CD4-positive, alpha-beta T cell (primary cell): ENCODE data around the gene SLC25A29. TPM values are rescaled to one million over a fixed set of nuclear protein-coding genes. Genes with fewer than 3 reads are reported as not detected.

ENCODE experiments used
- ATAC-seq: fragments of 200-7000 bp; cut with Tn5 transposase; one replicate; pipeline ENCODE4 v1.10.0; 2022; ENCODE audit warnings: mild to moderate bottlenecking; ENCODE audit not compliant: poor library complexity
- CTCF ChIA-PET: fragments of 350-600 bp; sonication (Branson Sonifier 250); formaldehyde crosslinking; loops from one replicate; lab custom pipeline; 2021; ENCODE audit warnings: antibody characterized with exemption, inconsistent platforms; lab: Charles Lee
- POLR2A ChIA-PET: fragments of 350-600 bp; sonication (Branson Sonifier 250); formaldehyde crosslinking; loops from one replicate; lab custom pipeline; 2021; ENCODE audit warnings: antibody characterized with exemption, inconsistent platforms; lab: Charles Lee
- DNase-seq, 14 experiments: peaks; one replicate each; pipeline ENCODE4 v3.0.0-alpha.2; 2013 to 2020; ENCODE audit warnings: mixed read lengths in 2 of 14
- H3K27ac ChIP-seq, 2 donors: one replicate each; pipeline versions ENCODE4 v1.5.1 to v1.7.0; 2013; ENCODE audit warnings: low read length in 2 of 2, low read depth in 1 of 2, mild to moderate bottlenecking in 1 of 2
- H3K27me3 ChIP-seq, 2 experiments: 1 replicate in 1 of 2; 2 replicates in 1 of 2; pipeline versions ENCODE4 v1.6.1 to v1.7.0; 2013; ENCODE audit warnings: low read length in 2 of 2, control low read depth in 1 of 2, mild to moderate bottlenecking in 1 of 2, moderate library complexity in 1 of 2; ENCODE audit not compliant: insufficient read depth in 2 of 2, control insufficient read depth in 1 of 2
- H3K36me3 ChIP-seq: one replicate; pipeline ENCODE4 v1.6.1; 2013; ENCODE audit warnings: low read length, control low read depth; ENCODE audit not compliant: insufficient read depth
- H3K4me1 ChIP-seq: one replicate; pipeline ENCODE4 v1.6.1; 2013; ENCODE audit warnings: low read length, control low read depth; ENCODE audit not compliant: insufficient read depth
- H3K4me3 ChIP-seq: one replicate; pipeline ENCODE4 v1.5.1; 2013; ENCODE audit warnings: mild to moderate bottlenecking, low read length, moderate library complexity
- H3K9me3 ChIP-seq, 2 experiments: 1 replicate in 1 of 2; 2 replicates in 1 of 2; pipeline versions ENCODE4 v1.6.1 to v1.7.0; 2013; ENCODE audit warnings: low read length in 2 of 2, mild to moderate bottlenecking in 2 of 2, control low read depth in 1 of 2, moderate library complexity in 1 of 2; ENCODE audit not compliant: control insufficient read depth in 1 of 2, insufficient read depth in 1 of 2
- H3K27ac Mint-ChIP-seq: one replicate; pipeline ENCODE4 v1.8.0; 2020; ENCODE audit warnings: mixed read lengths
- H3K27me3 Mint-ChIP-seq: one replicate; pipeline ENCODE4 v1.8.0; 2021; ENCODE audit warnings: mixed read lengths
- H3K36me3 Mint-ChIP-seq: one replicate; pipeline ENCODE4 v1.8.0; 2021; ENCODE audit warnings: low read depth, mixed read lengths
- H3K4me1 Mint-ChIP-seq: one replicate; pipeline ENCODE4 v1.8.0; 2021; ENCODE audit warnings: low read depth, mixed read lengths
- H3K4me3 Mint-ChIP-seq: one replicate; pipeline ENCODE4 v1.8.0; 2020; ENCODE audit warnings: mild to moderate bottlenecking, mixed read lengths
- H3K9me3 Mint-ChIP-seq: one replicate; pipeline ENCODE4 v1.8.0; 2020; ENCODE audit warnings: mixed read lengths
- intact Hi-C, 2 experiments: fragments of 100-400 bp; cut with DNase I in 1 of 2; cut with micrococcal nuclease in 1 of 2; formaldehyde crosslinking; loops; one replicate each; pipeline versions ENCODE4 v1.15.1 to v1.9.0; 2023 to 2025; cut with DNase I, micrococcal nuclease
- total RNA-seq, 174 experiments: library from RNA in 2 of 174; stranded (reverse) in 2 of 174; gene quantifications; one replicate each; pipeline ENCODE4 v1.2.3 and lab custom pipeline; 2021 to 2026
- TF ChIP-seq, protein P1 (sequence below): fragments of 200-600 bp; IDR thresholded peaks from one replicate; pipeline ENCODE4 v1.8.0; 2022; ENCODE audit warnings: antibody characterized with exemption, mild to moderate bottlenecking

Gene SLC25A29
- total RNA-seq, 2 experiments from 2014 or later = 2.5 TPM

DNA sequence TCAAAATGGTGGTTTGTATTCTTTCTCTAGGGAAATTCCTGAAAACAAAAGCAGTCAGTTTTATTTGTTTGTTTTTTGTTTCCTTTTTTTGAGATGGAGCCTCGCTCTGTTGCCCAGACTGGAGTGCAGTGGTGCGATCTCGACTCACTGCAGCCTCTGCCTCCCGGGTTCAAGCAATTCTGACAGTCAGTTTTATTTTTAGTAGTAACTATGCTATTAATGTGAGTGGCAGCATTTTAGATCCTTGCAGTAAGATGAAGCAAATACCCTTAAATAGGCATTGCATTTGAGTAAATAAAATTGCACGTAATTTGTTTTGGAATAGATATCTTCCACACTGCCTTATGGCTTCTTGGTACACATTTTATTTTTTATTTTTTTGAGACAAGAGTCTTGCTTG lies 43.7 kb downstream of the SLC25A29 start:
- Histone ChIP-seq H3K36me3 (peaks cover 41% of the 10 kb centered on the region), H3K4me1 (peaks cover 69% of the 10 kb centered on the region), H3K9me3 (no peaks in the 10 kb centered on the region), H3K27me3 (no peaks in the 10 kb centered on the region), H3K4me3 (no peak overlapping the region), H3K27ac (peak overlapping the region in 1 of 2 donors; percentile 14)
- no peaks in the 10 kb centered on the region for H3K27me3 Mint-ChIP-seq
- no peaks in the 10 kb centered on the region for H3K9me3 Mint-ChIP-seq
- peak overlapping the region; percentile 73 for H3K27ac Mint-ChIP-seq
- ChIA-PET CTCF (no interaction called here), POLR2A (interaction anchor here (2.3 kb wide), 1 partner anchor 21 kb away, joined by 7 read pairs; no protein-coding TSS in a partner anchor)
- TF ChIP-seq, protein P1, sequence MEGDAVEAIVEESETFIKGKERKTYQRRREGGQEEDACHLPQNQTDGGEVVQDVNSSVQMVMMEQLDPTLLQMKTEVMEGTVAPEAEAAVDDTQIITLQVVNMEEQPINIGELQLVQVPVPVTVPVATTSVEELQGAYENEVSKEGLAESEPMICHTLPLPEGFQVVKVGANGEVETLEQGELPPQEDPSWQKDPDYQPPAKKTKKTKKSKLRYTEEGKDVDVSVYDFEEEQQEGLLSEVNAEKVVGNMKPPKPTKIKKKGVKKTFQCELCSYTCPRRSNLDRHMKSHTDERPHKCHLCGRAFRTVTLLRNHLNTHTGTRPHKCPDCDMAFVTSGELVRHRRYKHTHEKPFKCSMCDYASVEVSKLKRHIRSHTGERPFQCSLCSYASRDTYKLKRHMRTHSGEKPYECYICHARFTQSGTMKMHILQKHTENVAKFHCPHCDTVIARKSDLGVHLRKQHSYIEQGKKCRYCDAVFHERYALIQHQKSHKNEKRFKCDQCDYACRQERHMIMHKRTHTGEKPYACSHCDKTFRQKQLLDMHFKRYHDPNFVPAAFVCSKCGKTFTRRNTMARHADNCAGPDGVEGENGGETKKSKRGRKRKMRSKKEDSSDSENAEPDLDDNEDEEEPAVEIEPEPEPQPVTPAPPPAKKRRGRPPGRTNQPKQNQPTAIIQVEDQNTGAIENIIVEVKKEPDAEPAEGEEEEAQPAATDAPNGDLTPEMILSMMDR = no peak
- peaks cover 90% of the 10 kb centered on the region for H3K4me1 Mint-ChIP-seq
- peaks cover 62% of the 10 kb centered on the region for H3K36me3 Mint-ChIP-seq
- peak overlapping the region; percentile 9 for H3K4me3 Mint-ChIP-seq
- DNase-seq (no peak), ATAC-seq (no peak)
- intact Hi-C loops = no loop called here

DNA sequence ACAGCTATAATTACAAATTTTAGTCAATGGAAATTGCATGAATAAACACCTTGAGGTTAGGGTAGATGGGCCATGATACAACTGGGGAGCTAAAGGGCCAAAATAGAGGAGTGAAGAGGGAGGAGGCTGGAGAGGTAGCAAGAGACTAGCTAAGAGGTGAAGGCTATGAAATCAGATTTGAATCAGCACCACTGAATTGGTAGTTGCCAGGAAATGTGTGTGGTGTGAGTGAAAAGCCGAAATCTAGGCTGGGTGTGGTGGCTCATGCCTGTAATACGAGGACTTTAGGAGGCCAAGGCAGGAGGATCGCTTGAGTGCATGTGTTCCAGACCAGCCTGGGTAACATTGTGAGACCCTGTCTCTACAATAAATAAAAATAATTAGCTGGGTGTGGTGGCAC lies 44.6 kb downstream of the SLC25A29 start:
- H3K27me3 ChIP-seq = no peaks in the 10 kb centered on the region
- intact Hi-C loops = loop anchor here in 1 of 2 experiments (2.0 kb wide), 1 partner anchor 15 kb away; no protein-coding TSS in a partner anchor
- CTCF ChIA-PET = interaction anchor here (1.1 kb wide), 1 partner anchor 24 kb away, joined by 4 read pairs; no protein-coding TSS in a partner anchor

DNA sequence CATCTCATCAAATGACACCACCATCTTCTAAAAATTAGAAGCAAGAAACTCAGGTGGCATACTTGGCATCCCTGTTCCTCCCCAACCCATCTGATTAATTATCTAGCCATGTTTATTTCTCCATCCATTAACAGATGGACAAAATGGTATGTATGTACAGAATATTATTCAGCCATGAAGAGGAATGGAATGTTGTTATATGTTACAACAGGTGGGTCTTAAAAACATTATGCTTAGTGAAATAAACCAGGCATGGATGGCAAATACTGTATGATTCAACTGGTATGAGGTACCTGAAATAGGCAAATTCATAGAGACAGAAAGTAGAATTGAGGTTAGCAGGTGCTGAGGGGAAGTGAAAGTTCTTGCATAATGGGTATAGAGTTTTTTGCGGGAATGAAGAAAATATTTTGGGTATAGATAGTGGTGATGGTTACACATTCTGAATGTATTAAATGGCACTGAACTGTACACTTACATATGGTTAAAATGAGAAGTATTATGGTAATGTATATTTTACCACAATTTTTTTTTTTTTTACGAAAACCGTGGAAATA lies 49.8 kb downstream of the SLC25A29 start:
- Mint-ChIP-seq H3K27ac (peak overlapping the region; percentile 74), H3K4me1 (peaks cover 83% of the 10 kb centered on the region), H3K36me3 (peaks cover 16% of the 10 kb centered on the region), H3K4me3 (peak overlapping the region; percentile 1), H3K9me3 (no peaks in the 10 kb centered on the region), H3K27me3 (no peaks in the 10 kb centered on the region)
- Histone ChIP-seq H3K9me3 (no peaks in the 10 kb centered on the region), H3K27me3 (no peaks in the 10 kb centered on the region), H3K27ac (no peak overlapping the region), H3K4me1 (peaks cover 80% of the 10 kb centered on the region), H3K4me3 (no peak overlapping the region), H3K36me3 (no peaks in the 10 kb centered on the region)
- CTCF ChIA-PET = no interaction called here
- DNase-seq (no peak), ATAC-seq (no peak)
- POLR2A ChIA-PET = no interaction called here
- TF ChIP-seq, protein P1 = no peak
- intact Hi-C loops = no loop called here

More for the DNA sequence above, 44.6 kb downstream of the SLC25A29 start:
- TF ChIP-seq, protein P1 = no peak
- Mint-ChIP-seq H3K36me3 (peaks cover 57% of the 10 kb centered on the region), H3K4me1 (peaks cover 90% of the 10 kb centered on the region), H3K27me3 (no peaks in the 10 kb centered on the region), H3K9me3 (no peaks in the 10 kb centered on the region), H3K4me3 (peak overlapping the region; percentile 9), H3K27ac (peak overlapping the region; percentile 52)
- H3K27ac ChIP-seq = no peak overlapping the region
- no peak overlapping the region for H3K4me3 ChIP-seq
- DNase-seq (no peak), ATAC-seq (peak; percentile 56)
- H3K4me1 ChIP-seq = peaks cover 76% of the 10 kb centered on the region
- H3K9me3 ChIP-seq = no peaks in the 10 kb centered on the region
- POLR2A ChIA-PET = interaction anchor here (1.1 to 2.3 kb wide), 2 partner anchors 20 to 23 kb away, joined by 3 to 7 read pairs; no protein-coding TSS in a partner anchor
- peaks cover 34% of the 10 kb centered on the region for H3K36me3 ChIP-seq
